Measurements from ENCODE around the gene SMIM35.
"Not testable (repeated sequence)": the region's sequence is repeated elsewhere in the genome, so short reads cannot be mapped to it uniquely, and the experiment has no call there.

Gene SMIM35

DNA sequence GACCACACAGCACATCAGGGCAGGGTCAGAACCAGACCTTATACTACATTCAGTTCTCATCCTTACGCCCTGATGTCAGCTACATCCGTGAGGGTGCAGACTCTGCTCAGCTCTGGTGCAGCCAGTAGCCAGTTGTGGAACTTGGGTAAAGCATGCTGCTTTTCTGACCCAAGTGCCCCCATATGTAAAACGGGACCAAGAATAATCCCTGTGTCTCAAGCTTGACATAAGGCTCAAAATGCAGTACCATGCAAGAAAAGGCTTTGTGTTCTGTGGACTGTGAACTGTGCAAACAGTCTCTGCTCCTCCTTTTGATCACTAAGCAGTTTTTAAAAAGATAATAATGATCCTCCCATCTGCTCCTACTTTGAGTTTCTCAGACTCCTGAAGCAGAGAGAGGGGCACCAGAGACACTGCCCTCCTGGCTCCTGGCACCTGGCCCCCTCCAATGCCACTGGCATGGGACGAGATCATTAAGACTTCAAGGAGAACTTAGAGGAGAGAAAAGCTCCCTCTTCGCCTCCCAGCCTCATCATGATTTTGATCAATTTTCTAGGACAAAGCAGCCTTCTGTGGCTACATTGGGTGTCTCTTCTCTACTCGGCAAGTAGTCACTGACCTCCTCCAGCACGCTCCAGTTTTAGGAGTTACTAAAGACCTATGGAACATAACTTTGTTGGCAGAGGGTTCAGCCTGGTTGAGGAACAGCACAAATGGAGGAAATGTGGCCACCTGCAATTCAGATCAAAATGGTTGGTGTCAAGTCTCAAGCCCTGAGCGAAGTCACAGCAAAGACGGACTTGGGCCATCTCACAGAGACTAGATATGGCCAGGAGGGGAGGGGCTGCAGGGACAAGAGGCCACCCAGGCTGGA is 76.7 kb downstream of the SMIM35 start:
- TF ChIP-seq, protein P1, sequence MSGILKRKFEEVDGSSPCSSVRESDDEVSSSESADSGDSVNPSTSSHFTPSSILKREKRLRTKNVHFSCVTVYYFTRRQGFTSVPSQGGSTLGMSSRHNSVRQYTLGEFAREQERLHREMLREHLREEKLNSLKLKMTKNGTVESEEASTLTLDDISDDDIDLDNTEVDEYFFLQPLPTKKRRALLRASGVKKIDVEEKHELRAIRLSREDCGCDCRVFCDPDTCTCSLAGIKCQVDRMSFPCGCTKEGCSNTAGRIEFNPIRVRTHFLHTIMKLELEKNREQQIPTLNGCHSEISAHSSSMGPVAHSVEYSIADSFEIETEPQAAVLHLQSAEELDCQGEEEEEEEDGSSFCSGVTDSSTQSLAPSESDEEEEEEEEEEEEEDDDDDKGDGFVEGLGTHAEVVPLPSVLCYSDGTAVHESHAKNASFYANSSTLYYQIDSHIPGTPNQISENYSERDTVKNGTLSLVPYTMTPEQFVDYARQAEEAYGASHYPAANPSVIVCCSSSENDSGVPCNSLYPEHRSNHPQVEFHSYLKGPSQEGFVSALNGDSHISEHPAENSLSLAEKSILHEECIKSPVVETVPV (CRISPR knock-in tag; IDR thresholded peaks at IDR 0.05) = no peak
- TF ChIP-seq ZNF565 (CRISPR knock-in tag; conservative IDR thresholded peaks at IDR 0.05; ENCODE audit: low read depth) (no peak), ESRRG (CRISPR knock-in tag; IDR thresholded peaks at IDR 0.05) (no peak), GLIS3 (CRISPR knock-in tag; IDR thresholded peaks at IDR 0.05) (no peak), CSDC2 (CRISPR knock-in tag; IDR thresholded peaks at IDR 0.05) (no peak), SNAI2 (CRISPR knock-in tag; IDR thresholded peaks at IDR 0.05) (no peak), RARB (CRISPR knock-in tag; IDR thresholded peaks at IDR 0.05) (no peak), ISL1 (CRISPR knock-in tag; IDR thresholded peaks at IDR 0.05) (no peak), ZC3H10 (CRISPR knock-in tag; IDR thresholded peaks at IDR 0.05) (no peak), ARNTL (CRISPR knock-in tag; IDR thresholded peaks at IDR 0.05; ENCODE audit: borderline replicate concordance, low read depth) (no peak)
- TF ChIP-seq, protein P2, sequence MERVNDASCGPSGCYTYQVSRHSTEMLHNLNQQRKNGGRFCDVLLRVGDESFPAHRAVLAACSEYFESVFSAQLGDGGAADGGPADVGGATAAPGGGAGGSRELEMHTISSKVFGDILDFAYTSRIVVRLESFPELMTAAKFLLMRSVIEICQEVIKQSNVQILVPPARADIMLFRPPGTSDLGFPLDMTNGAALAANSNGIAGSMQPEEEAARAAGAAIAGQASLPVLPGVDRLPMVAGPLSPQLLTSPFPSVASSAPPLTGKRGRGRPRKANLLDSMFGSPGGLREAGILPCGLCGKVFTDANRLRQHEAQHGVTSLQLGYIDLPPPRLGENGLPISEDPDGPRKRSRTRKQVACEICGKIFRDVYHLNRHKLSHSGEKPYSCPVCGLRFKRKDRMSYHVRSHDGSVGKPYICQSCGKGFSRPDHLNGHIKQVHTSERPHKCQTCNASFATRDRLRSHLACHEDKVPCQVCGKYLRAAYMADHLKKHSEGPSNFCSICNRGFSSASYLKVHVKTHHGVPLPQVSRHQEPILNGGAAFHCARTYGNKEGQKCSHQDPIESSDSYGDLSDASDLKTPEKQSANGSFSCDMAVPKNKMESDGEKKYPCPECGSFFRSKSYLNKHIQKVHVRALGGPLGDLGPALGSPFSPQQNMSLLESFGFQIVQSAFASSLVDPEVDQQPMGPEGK (CRISPR knock-in tag; IDR thresholded peaks at IDR 0.05; ENCODE audit: borderline replicate concordance) = no peak
- TF ChIP-seq, protein P3, sequence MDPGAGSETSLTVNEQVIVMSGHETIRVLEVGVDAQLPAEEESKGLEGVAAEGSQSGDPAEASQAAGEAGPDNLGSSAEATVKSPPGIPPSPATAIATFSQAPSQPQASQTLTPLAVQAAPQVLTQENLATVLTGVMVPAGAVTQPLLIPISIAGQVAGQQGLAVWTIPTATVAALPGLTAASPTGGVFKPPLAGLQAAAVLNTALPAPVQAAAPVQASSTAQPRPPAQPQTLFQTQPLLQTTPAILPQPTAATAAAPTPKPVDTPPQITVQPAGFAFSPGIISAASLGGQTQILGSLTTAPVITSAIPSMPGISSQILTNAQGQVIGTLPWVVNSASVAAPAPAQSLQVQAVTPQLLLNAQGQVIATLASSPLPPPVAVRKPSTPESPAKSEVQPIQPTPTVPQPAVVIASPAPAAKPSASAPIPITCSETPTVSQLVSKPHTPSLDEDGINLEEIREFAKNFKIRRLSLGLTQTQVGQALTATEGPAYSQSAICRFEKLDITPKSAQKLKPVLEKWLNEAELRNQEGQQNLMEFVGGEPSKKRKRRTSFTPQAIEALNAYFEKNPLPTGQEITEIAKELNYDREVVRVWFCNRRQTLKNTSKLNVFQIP (CRISPR knock-in tag; IDR thresholded peaks at IDR 0.05; ENCODE audit: borderline replicate concordance, low read depth) = no peak

DNA sequence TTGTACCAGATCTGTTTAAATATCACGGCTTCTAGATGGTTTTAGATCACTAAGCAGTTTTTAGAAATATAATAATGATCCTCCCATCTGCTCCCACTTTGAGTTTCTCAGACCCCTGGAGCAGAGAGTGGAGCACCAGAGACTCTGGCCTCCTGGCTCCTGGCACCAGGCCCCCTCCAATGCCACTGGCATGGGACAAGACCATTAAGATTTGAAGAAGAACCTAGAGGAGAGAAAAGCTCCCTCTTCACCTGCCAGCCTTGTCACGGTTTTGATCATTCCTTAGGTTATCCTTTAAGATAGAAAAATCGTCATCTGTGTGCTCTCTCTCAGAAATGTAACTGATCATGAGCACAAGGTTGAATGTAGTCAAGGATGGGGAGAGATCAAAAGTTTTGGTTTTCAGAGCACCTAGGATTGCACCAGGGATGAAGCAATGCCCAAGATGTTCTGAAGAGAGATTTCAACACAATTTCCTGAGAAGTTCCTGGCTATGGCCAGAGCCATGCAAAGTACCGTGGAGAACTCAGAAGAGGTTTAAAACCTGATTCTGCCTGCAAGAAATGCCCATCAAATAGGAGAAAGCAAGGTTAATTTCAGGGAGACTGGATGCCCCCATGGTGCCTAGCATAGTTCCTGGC is 78.4 kb downstream of the SMIM35 start:
- no peak for ATAC-seq
- TF ChIP-seq, protein P1 (CRISPR knock-in tag; IDR thresholded peaks at IDR 0.05) = no peak
- TF ChIP-seq ZC3H10 (CRISPR knock-in tag; IDR thresholded peaks at IDR 0.05) (no peak), TCF4 (CRISPR knock-in tag; IDR thresholded peaks at IDR 0.05; ENCODE audit: borderline replicate concordance) (no peak)
- TF ChIP-seq, protein P3 (CRISPR knock-in tag; IDR thresholded peaks at IDR 0.05; ENCODE audit: borderline replicate concordance, low read depth) = no peak

More for the DNA sequence above, 76.7 kb downstream of the SMIM35 start:
- no peak for ATAC-seq

DNA sequence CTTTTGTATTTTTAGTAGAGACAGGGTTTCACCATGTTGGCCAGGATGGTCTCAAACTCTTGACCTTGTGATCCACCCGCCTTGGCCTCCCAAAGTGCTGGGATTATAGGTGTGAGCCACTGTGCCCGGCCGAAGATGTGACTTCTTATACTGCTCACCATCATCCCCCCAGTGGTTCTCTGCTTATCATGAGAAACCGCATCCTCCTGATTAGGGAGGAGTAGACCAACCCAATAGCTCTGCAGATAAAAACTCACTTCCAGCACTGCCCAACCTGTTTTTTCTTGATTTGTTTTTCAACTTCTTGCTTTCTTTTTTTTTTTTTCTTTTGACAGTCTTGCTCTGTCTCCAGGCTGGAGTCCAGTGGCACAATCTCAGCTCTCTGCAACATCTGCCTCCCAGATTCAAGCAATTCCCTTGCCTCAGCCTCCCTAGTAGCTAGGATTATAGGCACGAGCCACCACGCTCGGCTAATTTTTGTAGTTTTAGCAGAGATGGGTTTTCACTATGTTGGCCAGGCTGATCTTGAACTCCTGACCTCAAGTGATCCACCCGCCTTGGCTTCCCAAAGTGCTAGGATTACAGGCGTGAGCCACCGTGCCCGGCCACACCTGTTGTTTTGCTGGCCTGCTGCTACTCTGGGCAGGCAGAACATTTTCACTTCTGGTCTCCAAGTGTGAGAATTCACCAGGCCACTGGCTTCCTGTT is 79.0 kb downstream of the SMIM35 start:
- ATAC-seq = not testable (repeated sequence)

DNA sequence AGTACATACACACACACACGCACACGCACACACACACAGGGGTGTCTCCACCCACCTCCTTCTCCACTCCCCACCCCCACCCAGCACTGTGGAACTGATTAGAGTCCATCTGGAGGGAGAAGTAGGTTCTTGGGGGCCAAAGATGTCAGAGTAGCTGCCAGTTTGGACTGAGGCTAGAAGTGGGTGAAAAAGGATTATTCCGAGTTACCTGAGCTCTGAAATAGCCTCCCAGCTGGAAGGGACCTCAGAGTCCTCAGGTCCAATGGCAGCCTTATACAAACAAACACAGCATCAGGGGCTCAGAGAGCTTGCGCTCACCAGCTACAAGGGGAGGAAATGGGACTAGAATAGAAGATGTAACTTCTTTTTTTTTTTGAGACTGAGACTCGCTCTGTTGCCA is 79.7 kb downstream of the SMIM35 start:
- TF ChIP-seq ZFP3 (CRISPR knock-in tag; IDR thresholded peaks at IDR 0.05) = no peak
- TF ChIP-seq SNAI2 (CRISPR knock-in tag; IDR thresholded peaks at IDR 0.05) = no peak
- TF ChIP-seq ZFP30 (CRISPR knock-in tag; IDR thresholded peaks at IDR 0.05) = no peak
- no peak for TF ChIP-seq ISL1 (CRISPR knock-in tag; IDR thresholded peaks at IDR 0.05)
- no peak for TF ChIP-seq ZNF70 (CRISPR knock-in tag; IDR thresholded peaks at IDR 0.05)
- no peak for TF ChIP-seq GLIS3 (CRISPR knock-in tag; IDR thresholded peaks at IDR 0.05)
- no peak for ATAC-seq

Measured in SK-N-SH treated with all-trans-retinoic acid at 6 μM for 48 hours (cell line).